AG09319 (cell line): ENCODE measurements around the gene PRELID2.
"Not testable (repeated sequence)": the region's sequence is repeated elsewhere in the genome, so short reads cannot be mapped to it uniquely, and the experiment has no call there.

Experiments
- DNase-seq: peaks from one replicate; pipeline ENCODE4 v3.0.0-alpha.2; 2010; ENCODE audit warnings: low read depth; ENCODE audit errors: extremely low read depth
- CTCF ChIP-seq: IDR thresholded peaks from 2 replicates; pipeline ENCODE4 v1.5.1; 2011; ENCODE audit warnings: low read depth, mild to moderate bottlenecking, inconsistent platforms, low read length, moderate library complexity

PRELID2 gene

DNA sequence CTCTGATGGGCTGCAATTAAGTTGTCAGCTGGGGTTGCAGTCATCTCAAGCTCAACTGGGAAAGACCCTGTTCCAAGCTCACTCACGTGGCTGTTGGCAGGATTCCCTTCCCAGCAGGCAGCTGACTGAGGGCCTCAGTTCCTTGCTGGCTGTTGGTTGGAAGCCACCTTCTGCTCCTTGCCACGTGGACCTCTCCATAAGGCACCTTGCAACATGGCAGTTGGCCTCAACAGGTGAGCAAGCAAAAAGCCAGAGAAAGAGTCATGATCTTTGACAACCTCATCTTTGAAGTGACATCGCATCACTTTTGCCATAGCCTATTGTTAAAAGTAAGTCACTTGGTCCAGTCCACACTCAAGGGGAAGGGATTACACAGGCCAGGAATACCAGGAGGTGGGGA, 17.8 kb upstream of the PRELID2 start:
- TF ChIP-seq CTCF: no peak
- no peak for DNase-seq

GRCh38 chr5:145848854-145849253, 13.7 kb upstream of the PRELID2 start:
- DNase-seq: no peak
- TF ChIP-seq CTCF: no peak

DNA sequence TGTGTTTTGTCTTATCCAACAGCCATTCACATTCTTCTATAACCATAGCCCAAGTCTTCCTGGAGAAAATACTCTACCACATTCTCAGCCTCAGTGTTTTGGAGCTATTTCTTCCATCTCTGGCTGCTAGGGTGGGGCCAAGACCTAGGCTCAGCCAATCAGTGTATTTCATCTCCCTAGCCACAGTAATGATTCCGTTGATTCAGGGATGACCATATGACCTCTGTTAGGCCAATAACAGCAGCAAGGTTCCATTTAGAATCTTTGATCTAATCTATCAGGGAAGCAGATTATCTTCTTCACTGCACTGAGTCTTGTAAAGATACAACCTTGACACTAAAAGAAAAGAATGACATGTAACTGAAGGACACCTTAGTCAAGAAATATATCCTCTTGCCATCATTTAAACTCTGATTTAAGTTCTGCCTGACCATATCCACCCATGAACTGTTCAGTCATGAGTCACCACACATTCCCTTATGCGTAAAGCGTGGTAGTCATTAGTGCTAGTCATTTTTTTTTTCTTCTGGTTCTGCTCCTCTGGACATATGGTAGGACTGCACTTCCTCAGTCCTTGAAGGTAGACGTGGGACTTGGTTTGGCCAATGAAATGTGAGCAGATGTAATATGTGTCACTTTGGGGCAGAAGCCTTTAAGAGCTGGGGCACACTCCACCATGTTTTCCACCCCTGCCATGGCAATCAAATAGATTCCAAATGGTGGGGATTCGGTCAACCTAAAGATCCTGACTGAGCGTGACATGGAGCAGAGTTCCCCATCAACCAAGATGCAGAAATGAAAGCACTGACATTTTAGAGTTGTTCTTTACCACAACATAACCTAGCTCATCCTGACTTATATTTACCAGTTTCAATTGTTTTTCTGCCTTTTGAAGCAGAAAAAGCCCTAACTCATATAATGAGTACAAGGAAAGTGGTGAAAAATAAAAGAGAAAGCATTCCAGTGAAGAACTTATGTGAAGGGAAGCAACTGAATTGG, 12.7 kb upstream of the PRELID2 start:
- no peak for DNase-seq
- no peak for TF ChIP-seq CTCF

DNA sequence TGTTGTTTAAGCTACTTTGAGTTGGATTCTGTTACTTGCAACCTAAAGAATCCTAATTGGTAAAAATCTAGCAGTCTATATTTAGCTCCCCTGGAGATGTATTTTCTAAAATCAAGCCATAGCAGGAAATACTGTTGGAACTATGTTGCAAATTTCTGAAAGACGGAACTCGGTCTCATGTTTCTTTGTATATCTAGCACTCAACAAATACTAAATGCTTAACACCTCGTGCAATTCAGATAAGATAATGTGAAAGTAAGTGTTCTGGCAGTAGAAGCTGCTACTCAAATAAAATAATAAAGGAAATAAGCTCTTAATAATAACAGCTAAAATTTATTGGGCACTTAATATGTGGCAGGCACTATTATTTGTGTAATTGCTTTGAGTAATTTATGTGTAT, 10.9 kb upstream of the PRELID2 start:
- DNase-seq: no peak
- TF ChIP-seq CTCF: no peak

DNA sequence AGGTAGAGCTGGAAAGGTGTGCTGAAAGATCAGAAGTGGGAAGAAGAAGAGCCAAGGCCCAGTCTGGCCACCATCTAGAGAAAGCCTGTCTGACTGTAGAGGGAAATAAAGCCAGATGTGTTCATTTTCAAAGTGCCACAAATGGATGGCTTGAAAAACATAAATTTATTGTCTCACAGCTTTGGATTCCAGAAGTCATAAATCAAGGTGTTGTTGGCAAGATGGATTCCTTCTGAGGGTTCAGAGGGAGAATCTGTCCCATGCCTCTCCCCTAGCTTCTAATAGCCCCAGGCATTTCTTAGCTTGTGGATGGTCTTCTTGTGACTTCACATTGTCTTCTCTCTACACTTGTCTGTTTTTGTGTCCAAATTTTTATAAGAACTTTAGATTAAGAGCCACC, 6.2 kb upstream of the PRELID2 start:
- no peak for DNase-seq
- no peak for TF ChIP-seq CTCF

DNA sequence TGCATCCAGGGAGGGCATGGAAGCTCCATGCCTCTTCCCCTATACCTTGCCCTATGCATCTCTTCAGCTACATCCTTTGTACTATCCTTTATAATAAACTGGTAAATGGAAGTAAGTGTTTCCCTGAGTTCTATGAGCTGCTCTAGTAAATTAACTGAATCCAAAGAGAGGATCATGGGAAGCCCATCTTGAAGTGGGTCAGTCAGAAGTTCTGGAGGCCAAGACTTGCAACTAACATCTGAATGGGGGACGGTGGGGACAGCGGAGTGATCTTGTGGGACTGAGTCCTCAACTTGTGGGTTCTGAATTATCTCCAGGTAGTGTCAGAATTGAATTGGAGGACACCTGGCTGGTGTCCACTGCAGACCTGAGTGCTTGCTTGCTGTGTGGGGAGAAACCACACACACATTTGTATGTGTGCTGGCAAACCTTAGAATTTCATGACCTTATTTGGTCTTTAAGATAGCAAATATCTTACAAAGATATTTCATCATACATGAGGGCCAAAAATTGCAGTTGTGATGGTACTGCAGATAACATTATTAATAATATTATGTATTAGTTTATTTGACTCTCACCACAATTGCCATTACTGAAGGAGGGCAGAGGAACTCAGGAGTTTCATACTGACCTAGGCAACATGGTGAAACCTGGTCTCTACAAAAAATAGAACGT, 5.5 kb upstream of the PRELID2 start:
- DNase-seq: no peak
- no peak for TF ChIP-seq CTCF

- no peak for TF ChIP-seq CTCF
- DNase-seq: no peak
Observed at GRCh38 chr5:145838276-145838675, 3.1 kb upstream of the PRELID2 start.

GRCh38 chr5:145836241-145836640, 1.1 kb upstream of the PRELID2 start:
- not testable (repeated sequence) for DNase-seq
